ENCODE measurements around the gene MLEC.

The MLEC gene

DNA sequence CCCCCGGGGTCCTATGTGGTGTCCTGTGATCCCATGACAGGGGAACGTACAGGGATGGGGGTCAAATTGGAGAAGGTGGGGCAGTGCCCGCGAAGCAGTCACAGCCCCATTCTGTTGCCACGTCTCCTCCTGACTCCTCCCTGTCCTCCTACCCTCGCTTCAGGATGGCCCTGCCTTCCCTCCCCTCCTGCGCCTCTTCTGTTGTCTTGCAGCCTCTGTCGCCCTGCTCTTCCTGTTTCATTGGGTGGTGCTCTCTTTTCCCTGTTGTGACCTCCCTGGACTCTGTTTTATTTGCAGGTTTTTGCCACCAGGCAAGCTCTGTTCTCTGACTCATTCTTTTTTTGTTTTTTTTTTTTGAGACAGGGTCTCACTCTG is 27.8 kb upstream of the MLEC start:
- ATAC-seq, result no peak
- TF ChIP-seq, protein P1, sequence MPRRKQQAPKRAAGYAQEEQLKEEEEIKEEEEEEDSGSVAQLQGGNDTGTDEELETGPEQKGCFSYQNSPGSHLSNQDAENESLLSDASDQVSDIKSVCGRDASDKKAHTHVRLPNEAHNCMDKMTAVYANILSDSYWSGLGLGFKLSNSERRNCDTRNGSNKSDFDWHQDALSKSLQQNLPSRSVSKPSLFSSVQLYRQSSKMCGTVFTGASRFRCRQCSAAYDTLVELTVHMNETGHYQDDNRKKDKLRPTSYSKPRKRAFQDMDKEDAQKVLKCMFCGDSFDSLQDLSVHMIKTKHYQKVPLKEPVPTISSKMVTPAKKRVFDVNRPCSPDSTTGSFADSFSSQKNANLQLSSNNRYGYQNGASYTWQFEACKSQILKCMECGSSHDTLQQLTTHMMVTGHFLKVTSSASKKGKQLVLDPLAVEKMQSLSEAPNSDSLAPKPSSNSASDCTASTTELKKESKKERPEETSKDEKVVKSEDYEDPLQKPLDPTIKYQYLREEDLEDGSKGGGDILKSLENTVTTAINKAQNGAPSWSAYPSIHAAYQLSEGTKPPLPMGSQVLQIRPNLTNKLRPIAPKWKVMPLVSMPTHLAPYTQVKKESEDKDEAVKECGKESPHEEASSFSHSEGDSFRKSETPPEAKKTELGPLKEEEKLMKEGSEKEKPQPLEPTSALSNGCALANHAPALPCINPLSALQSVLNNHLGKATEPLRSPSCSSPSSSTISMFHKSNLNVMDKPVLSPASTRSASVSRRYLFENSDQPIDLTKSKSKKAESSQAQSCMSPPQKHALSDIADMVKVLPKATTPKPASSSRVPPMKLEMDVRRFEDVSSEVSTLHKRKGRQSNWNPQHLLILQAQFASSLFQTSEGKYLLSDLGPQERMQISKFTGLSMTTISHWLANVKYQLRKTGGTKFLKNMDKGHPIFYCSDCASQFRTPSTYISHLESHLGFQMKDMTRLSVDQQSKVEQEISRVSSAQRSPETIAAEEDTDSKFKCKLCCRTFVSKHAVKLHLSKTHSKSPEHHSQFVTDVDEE (CRISPR knock-in tag; IDR thresholded peaks at IDR 0.05), result no peak
- TF ChIP-seq ZFP30 (CRISPR knock-in tag; IDR thresholded peaks at IDR 0.05), result no peak
- TF ChIP-seq PPARA (CRISPR knock-in tag; IDR thresholded peaks at IDR 0.05; ENCODE audit: borderline replicate concordance), result no peak
- TF ChIP-seq ZNF8 (CRISPR knock-in tag; IDR thresholded peaks at IDR 0.05), result no peak
- no peak for TF ChIP-seq ARNTL (CRISPR knock-in tag; IDR thresholded peaks at IDR 0.05; ENCODE audit: borderline replicate concordance, low read depth)
- TF ChIP-seq ZC3H10 (CRISPR knock-in tag; IDR thresholded peaks at IDR 0.05), result no peak
- TF ChIP-seq RARB (CRISPR knock-in tag; IDR thresholded peaks at IDR 0.05), result no peak
- TF ChIP-seq CSDC2 (CRISPR knock-in tag; IDR thresholded peaks at IDR 0.05), result no peak
- no peak for TF ChIP-seq BACH2 (CRISPR knock-in tag; IDR thresholded peaks at IDR 0.05; ENCODE audit: borderline replicate concordance)
- TF ChIP-seq ZNF565 (CRISPR knock-in tag; conservative IDR thresholded peaks at IDR 0.05; ENCODE audit: low read depth), result no peak
- no peak for TF ChIP-seq TOX (CRISPR knock-in tag; IDR thresholded peaks at IDR 0.05; ENCODE audit: borderline replicate concordance)
- TF ChIP-seq, protein P2, sequence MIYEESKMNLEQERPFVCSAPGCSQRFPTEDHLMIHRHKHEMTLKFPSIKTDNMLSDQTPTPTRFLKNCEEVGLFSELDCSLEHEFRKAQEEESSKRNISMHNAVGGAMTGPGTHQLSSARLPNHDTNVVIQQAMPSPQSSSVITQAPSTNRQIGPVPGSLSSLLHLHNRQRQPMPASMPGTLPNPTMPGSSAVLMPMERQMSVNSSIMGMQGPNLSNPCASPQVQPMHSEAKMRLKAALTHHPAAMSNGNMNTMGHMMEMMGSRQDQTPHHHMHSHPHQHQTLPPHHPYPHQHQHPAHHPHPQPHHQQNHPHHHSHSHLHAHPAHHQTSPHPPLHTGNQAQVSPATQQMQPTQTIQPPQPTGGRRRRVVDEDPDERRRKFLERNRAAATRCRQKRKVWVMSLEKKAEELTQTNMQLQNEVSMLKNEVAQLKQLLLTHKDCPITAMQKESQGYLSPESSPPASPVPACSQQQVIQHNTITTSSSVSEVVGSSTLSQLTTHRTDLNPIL (CRISPR knock-in tag; IDR thresholded peaks at IDR 0.05; ENCODE audit: low read depth), result no peak
- TF ChIP-seq ZFP3 (CRISPR knock-in tag; IDR thresholded peaks at IDR 0.05), result no peak
- TF ChIP-seq, protein P3, sequence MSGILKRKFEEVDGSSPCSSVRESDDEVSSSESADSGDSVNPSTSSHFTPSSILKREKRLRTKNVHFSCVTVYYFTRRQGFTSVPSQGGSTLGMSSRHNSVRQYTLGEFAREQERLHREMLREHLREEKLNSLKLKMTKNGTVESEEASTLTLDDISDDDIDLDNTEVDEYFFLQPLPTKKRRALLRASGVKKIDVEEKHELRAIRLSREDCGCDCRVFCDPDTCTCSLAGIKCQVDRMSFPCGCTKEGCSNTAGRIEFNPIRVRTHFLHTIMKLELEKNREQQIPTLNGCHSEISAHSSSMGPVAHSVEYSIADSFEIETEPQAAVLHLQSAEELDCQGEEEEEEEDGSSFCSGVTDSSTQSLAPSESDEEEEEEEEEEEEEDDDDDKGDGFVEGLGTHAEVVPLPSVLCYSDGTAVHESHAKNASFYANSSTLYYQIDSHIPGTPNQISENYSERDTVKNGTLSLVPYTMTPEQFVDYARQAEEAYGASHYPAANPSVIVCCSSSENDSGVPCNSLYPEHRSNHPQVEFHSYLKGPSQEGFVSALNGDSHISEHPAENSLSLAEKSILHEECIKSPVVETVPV (CRISPR knock-in tag; IDR thresholded peaks at IDR 0.05), result no peak
- no peak for TF ChIP-seq OSR1 (CRISPR knock-in tag; IDR thresholded peaks at IDR 0.05)
- no peak for TF ChIP-seq SNAI2 (CRISPR knock-in tag; IDR thresholded peaks at IDR 0.05)
- TF ChIP-seq ZNF70 (CRISPR knock-in tag; IDR thresholded peaks at IDR 0.05), result no peak
- TF ChIP-seq GLIS3 (CRISPR knock-in tag; IDR thresholded peaks at IDR 0.05), result no peak
- TF ChIP-seq, protein P4, sequence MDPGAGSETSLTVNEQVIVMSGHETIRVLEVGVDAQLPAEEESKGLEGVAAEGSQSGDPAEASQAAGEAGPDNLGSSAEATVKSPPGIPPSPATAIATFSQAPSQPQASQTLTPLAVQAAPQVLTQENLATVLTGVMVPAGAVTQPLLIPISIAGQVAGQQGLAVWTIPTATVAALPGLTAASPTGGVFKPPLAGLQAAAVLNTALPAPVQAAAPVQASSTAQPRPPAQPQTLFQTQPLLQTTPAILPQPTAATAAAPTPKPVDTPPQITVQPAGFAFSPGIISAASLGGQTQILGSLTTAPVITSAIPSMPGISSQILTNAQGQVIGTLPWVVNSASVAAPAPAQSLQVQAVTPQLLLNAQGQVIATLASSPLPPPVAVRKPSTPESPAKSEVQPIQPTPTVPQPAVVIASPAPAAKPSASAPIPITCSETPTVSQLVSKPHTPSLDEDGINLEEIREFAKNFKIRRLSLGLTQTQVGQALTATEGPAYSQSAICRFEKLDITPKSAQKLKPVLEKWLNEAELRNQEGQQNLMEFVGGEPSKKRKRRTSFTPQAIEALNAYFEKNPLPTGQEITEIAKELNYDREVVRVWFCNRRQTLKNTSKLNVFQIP (CRISPR knock-in tag; IDR thresholded peaks at IDR 0.05; ENCODE audit: borderline replicate concordance, low read depth), result no peak

DNA sequence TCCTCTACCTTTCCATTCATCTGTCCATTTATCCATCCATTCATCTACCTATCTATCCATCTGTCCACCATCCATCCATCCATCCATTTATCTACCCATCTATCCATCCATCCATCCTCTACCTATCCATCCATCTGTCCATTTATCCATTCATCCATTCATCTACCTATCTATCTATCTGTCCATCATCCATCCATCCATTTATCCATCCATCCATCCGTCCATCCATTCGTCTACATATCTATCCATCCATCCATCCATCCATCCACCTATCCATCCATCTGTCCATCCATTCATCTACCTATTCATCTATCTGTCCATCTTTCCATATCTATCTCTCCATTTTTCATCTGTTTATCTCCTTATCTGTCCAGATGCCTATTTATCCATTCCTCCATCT is 25.5 kb upstream of the MLEC start:
- ATAC-seq, result no peak
- TF ChIP-seq, protein P3 (CRISPR knock-in tag; IDR thresholded peaks at IDR 0.05), result no peak
- TF ChIP-seq TCF4 (CRISPR knock-in tag; IDR thresholded peaks at IDR 0.05; ENCODE audit: borderline replicate concordance), result no peak

DNA sequence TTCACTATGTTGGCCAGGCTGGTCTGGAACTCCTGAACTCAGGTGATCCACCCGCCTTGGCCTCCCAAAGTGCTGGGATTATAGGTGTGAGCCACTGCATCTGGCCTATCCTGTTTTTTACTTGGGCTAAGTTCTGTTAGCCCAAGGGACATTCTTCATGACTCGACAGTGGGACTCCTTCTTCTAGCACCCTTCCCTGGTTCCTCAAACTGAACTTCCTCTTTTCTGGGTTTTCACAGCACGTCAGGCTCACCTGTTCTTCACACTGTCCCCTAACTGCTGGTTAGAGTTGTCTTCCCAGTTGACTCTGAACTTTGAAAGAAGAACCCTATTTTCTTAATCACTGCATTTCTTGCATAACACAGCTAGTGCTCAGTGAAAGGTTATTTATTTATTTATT is 24.1 kb upstream of the MLEC start:
- ATAC-seq, result no peak
- TF ChIP-seq RARB (CRISPR knock-in tag; IDR thresholded peaks at IDR 0.05) (no peak), ZNF70 (CRISPR knock-in tag; IDR thresholded peaks at IDR 0.05) (no peak), ZFP3 (CRISPR knock-in tag; IDR thresholded peaks at IDR 0.05) (no peak), ARNTL (CRISPR knock-in tag; IDR thresholded peaks at IDR 0.05; ENCODE audit: borderline replicate concordance, low read depth) (no peak), GLIS3 (CRISPR knock-in tag; IDR thresholded peaks at IDR 0.05) (no peak), ZNF8 (CRISPR knock-in tag; IDR thresholded peaks at IDR 0.05) (no peak), OSR1 (CRISPR knock-in tag; IDR thresholded peaks at IDR 0.05) (no peak), CSDC2 (CRISPR knock-in tag; IDR thresholded peaks at IDR 0.05) (no peak), PPARA (CRISPR knock-in tag; IDR thresholded peaks at IDR 0.05; ENCODE audit: borderline replicate concordance) (no peak), ZNF565 (CRISPR knock-in tag; conservative IDR thresholded peaks at IDR 0.05; ENCODE audit: low read depth) (no peak), TOX (CRISPR knock-in tag; IDR thresholded peaks at IDR 0.05; ENCODE audit: borderline replicate concordance) (no peak), ISL1 (CRISPR knock-in tag; IDR thresholded peaks at IDR 0.05) (no peak)
- TF ChIP-seq, protein P3 (CRISPR knock-in tag; IDR thresholded peaks at IDR 0.05), result no peak
- TF ChIP-seq, protein P5, sequence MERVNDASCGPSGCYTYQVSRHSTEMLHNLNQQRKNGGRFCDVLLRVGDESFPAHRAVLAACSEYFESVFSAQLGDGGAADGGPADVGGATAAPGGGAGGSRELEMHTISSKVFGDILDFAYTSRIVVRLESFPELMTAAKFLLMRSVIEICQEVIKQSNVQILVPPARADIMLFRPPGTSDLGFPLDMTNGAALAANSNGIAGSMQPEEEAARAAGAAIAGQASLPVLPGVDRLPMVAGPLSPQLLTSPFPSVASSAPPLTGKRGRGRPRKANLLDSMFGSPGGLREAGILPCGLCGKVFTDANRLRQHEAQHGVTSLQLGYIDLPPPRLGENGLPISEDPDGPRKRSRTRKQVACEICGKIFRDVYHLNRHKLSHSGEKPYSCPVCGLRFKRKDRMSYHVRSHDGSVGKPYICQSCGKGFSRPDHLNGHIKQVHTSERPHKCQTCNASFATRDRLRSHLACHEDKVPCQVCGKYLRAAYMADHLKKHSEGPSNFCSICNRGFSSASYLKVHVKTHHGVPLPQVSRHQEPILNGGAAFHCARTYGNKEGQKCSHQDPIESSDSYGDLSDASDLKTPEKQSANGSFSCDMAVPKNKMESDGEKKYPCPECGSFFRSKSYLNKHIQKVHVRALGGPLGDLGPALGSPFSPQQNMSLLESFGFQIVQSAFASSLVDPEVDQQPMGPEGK (CRISPR knock-in tag; IDR thresholded peaks at IDR 0.05; ENCODE audit: borderline replicate concordance), result no peak
- TF ChIP-seq, protein P4 (CRISPR knock-in tag; IDR thresholded peaks at IDR 0.05; ENCODE audit: borderline replicate concordance, low read depth), result no peak

Data from SK-N-SH treated with all-trans-retinoic acid at 6 μM for 48 hours (cell line).